Stimulated activated CD8-positive, alpha-beta memory T cell treated with anti-CD3 and anti-CD28 coated beads, Interleukin-4, amount 100 ng/mL, for 24 hours (primary cell): ENCODE results near the gene RASEF.
"Not testable (repeated sequence)": the region's sequence is repeated elsewhere in the genome, so short reads cannot be mapped to it uniquely, and the experiment has no call there.

Source experiments
- DNase-seq: peaks from one replicate; pipeline ENCODE4 v3.0.0-alpha.2; 2020; ENCODE audit warnings: low read depth

Gene RASEF

DNA sequence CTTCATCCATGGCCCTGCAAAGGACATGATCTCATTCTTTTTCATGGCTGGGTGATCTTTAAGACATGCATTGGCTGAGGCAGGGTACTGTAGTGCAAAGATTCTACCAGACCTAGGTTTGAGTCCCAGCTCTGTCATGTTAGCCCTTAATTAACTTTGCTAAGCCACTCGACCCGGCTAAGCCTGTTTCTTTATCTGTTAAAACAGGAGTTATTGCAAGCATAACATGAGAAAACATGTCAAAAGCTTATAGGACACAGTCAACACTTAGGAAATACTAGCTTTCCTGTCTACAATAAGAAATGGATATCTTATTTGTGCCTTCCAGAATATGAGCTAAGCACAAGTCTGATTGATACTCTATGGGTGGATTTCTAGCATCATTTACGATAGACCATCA lies 92.6 kb downstream of the RASEF start:
- no peak for DNase-seq

DNA sequence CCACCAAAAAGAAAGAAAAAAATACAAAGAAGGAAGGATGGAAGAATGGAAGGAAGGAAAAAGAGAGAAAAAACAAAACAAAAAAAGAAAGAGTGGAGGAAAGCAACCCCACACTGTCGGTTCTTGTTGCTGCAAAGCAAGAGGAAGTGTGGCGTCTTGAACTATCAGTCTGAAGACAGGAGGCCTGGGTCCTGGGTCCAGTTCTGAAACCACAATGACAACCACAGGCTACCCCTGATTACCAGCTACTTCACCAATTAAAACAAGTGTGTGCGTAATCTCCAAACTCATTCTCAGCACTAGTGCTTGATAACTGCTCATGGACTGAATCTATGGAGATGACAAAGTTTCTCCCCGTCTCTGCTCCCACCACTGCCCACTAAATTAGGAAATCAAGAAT lies 93.7 kb downstream of the RASEF start:
- DNase-seq: no peak

DNA sequence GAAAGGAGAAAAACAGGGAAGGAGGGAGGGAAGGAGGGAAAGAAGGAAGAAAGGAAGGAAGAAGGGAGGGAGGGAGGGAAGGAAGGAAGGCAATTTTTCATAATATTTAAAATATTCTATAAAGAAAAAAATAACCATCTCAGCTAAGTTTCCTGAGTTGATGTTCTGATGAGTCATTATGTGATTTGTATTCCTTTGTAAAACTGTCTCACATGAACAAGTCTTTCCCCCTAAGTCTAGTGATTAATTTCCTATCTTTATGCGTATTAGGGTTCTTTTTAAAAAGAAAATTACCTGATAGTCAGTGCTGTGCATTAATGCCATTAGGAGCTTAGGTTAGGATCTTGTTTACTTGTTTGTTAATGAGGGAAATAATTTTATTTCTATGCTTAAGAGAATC lies 94.1 kb downstream of the RASEF start:
- no peak for DNase-seq

DNA sequence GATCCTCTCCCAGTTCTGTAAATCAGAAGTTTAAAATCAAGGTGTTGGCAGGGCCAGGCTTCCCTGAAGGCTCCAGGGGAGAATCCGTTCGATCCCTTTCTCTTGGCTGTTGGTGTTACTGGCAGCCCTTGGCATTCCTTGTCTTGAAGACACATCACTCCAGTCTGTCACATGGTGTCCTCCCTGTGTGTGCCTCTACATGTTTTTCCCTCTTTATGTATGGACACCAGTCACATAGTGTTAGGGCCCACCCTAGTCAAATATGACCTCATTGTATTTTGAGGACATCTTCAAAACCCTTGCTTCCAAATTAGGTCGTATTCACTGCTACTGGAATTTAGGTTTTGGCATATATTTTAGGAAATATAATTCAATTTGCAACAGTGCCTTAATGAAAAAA lies 94.6 kb downstream of the RASEF start:
- no peak for DNase-seq

DNA sequence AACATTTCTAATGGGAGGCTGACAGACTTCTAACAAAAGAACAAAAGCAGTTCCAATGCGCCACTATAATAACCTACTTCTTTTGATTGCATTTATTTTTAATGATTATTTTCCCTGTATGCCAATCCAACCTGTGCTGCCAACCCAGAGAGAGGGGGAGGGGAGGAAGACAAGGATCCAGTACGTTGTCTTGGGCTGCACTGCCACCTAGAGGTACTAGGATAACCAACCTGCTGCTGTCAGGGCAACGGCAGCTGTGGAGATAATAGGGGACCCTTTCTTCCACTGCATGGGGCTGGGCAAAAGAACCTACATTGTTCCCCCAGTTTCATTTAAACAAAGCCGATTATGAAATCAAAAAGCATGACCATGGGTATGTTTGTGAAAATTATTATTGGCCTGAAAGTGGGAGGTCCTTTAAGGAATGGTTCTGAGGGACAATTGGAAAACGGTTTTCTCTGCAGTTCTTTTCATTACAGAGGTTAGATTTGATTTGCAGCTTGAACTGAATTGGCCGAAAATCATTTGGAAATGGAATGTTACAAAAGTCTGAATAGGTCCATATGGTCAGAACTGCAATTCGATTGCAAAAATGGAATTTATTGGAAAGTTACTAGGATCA lies 101.3 kb downstream of the RASEF start:
- peak; percentile 14 for DNase-seq

DNA sequence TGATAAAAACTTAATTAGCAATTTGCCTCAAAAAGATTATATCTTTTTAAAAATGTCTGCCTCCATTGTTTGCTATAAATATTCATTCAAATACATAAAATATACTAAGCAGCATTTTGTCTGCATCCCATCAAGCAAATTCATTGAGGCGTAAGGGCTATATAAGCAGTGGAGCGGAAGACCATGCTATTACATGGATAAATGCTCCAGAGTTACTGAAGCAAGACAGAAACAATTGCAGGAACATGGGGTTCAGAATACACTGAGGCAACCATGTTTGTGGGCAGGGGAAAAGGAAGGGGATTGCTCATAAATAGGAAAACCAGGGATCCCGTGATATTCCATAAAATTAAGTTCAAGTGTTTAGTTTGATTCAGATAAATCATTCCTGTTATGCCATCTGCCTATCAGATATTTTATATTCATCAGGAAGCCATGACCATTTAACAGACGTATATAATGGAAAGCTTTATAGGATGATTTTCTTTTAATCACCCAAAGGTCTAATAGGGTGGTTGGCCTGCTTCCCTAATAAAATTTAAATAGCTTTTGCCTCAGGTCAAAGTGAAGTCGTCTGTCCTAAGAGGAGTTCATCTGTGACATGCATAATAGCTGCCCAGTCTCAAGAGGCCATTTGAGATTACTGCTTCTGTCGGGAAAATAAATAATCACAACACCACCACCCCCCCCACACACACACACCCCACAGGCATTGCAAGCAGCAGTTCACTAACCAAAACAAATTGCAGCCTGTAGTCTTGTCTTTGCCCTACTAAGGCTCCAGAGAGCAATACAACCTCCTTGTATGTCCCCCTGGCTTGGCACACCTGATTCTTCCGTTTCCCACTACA lies 105.2 kb downstream of the RASEF start:
- no peak for DNase-seq

DNA sequence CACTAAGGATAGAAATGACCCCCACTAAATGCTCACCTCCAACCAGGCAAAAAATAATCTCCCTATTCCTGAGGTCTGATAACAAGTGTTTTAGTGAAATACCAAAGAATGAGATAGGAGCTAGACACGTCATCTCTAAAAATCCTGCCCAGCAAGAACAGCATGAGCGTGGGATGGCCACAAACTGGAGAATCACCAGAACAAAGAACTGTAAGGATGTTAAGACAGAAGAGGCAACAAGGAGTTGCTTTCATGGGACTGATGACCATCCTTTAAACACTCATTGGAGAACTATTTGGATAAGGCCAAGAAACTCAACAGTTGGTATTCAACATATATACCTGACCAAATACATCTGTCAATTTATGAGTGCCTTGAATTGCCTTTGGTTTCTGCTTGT lies 113.7 kb downstream of the RASEF start:
- DNase-seq: no peak

DNA sequence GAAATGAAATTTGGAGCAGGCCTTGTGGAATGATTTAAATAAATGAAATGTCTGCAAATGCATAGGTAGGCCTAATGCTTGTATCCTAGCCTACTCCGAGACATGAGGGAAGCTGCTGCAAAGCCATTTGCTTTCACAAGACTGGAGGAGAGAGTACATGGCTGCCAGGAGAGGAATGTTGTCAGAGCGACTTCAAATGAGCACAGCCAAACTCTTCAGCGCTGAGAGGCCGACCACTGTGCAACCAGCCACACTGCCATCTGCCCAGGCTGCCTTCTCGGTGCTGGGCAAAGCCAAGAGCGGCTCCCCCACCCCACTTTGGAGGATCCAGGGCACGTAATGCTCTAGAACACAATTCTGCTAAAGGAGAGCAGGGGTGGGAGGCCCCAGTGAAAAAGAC lies 122.6 kb downstream of the RASEF start:
- no peak for DNase-seq

DNA sequence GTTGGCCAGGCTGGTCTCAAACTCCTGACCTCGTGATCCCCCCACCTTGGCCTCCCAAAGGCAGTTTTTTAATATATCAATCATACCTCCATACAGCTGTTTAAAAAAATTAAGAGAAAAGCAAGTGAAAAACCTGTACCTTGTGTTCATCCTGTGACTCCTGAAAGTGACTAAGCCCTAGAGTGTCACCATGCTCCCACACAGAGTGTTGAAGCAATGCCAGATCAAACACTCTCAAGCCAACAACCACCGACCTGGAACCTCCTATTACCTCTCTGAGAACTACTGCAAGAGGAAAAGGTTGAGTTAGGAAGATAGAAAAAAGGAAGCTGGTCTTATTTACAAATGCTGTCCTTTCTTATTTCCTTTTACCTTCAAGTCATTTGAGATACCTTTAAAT lies 123.5 kb downstream of the RASEF start:
- DNase-seq: no peak

DNA sequence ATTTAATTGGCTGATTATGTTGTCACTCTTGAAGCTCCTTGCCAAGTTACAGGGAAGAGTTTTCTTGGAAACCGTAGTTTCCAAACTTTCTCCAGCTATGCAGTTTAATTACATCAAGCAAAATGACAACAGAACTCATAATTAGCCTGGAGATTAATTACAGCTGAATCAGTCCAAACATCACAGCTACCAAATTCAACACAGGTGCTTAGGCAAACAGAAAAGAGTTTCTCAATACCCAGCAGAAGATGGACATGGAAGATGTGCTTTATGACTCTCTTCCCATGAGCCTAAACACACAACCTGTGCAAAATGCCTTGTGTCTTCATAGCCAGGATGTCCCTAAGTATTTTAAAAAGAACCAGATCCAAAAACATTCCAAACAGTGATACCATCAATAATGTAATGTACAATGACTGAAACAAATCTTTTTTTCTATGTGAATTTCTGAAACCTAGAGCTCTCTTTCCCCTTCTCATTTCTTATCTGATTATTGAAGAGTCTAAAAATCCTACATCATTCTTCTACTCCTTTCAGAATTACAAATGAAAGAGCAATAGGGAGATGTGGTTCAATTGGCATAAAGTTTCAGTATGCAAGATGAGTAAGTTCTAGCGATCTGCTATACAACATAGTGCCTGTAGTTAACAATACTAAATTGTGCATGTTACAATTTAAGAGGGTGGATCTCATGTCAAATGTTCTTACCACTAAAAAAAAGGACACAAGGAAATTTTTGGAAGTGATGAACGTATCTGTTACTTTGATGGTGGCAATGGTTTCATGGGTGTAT lies 124.3 kb downstream of the RASEF start:
- DNase-seq: no peak

DNA sequence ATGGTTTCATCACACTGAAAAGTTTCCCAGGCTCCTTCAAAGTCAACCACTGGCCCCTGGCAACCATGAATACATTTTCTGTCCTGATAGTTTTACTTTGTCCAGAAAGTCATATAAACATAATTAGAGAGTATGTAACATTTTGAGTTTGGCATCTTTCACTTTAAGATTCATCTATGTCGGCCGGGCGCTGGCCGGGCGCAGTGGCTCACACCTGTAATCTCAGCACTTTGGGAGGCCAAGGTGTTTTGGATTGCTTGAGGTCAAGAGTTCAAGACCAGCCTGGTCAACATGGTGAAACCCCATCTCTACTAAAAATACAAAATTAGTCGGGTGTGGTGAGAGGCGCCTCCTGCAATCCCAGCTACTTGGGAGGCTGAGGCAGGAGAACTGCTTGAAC lies 126.4 kb downstream of the RASEF start:
- not testable (repeated sequence) for DNase-seq

DNA sequence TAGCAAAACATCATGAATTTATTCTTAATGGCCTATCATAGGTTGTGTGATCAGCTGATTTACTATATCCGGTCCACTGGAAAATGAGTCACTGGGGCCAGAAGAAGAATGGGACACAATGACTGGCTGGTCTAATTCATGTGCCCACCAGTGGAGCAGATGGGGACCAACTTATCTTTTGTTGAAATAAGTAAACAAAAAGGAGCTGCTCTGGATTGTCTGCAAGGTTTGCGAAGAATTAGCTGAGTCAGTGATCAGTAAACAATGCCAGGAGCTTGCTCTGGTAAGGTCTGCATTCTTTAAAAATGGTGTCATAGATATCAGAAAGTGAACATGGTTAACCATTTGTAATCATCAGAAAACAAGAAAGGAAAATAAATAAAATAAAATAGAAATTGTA lies 128.0 kb downstream of the RASEF start:
- DNase-seq: no peak

DNA sequence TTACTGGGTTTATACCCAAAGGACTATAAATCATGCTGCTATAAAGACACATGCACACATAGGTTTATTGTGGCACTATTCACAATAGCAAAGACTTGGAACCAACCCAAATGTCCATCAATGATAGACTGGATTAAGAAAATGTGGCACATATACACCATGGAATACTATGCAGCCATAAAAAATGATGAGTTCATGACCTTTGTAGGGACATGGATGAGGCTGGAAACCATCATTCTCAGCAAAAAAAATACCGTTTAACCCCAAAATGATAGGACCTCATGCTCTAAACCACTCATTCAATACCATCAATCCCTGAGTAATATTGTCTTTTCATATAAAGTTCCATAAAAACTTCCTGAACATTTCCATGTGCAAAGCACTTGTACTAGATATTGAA lies 128.9 kb downstream of the RASEF start:
- not testable (repeated sequence) for DNase-seq

DNA sequence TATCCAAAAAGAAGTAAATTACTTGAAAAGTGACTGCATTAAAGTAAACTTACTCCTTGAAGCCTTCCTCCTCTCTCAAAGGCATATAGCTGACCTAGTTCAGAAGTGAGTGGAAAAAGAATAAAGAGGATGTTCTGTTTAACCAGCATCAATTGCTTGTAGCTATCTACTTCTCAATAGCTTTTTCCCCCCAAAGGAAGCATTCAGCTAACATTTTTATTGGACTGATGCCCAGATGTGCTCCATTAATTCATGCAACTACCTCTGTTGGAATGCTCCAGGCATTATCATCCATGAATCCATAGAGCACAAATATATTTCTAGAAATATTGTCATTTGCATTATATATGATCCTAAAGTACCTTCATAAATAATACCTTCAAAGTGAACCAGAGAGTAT lies 132.8 kb downstream of the RASEF start:
- DNase-seq: no peak
